IMR-90 (cell line): Measurements from ENCODE around the gene PPA2. TPM values are rescaled to one million over a fixed set of nuclear protein-coding genes. Genes with fewer than 3 reads are reported as not detected.

ENCODE experiments used
- ATAC-seq: fragments of 200-7000 bp; cut with Tn5 transposase; 2 replicates; pipeline ENCODE4 v1.9.1; 2020; ENCODE audit warnings: low read depth, mild to moderate bottlenecking, moderate library complexity
- BruUV-seq: library from RNA; stranded (reverse); fragments of 400-500 nt; replicated peaks from 2 replicates; lab custom pipeline; 2021; lab: Mats Ljungman, UMichigan
- CTCF ChIA-PET: fragments of 300-600 bp; formaldehyde crosslinking; extraction: SDS; loops from one replicate; lab custom pipeline; 2021; ENCODE audit warnings: antibody characterized with exemption; lab: Yijun Ruan, JAX
- POLR2A ChIA-PET: fragments of 300-600 bp; sonication (Branson Sonifier 250); formaldehyde crosslinking; loops from one replicate; lab custom pipeline; 2022; ENCODE audit warnings: antibody characterized with exemption; ENCODE audit not compliant: unreplicated experiment; lab: Charles Lee
- DNase-seq: peaks from one replicate; pipeline ENCODE4 v3.0.0; 2013
- H2AFZ ChIP-seq: replicated peaks from 2 replicates; pipeline ENCODE3; 2013; ENCODE audit warnings: low read length, mild to moderate bottlenecking; ENCODE audit not compliant: poor library complexity
- H2AK5ac ChIP-seq: 2 replicates; pipeline ENCODE4 v1.6.1; 2013; ENCODE audit warnings: low read depth, low read length, inconsistent platforms
- H2AK9ac ChIP-seq: replicated peaks from 2 replicates; pipeline ENCODE3; 2013; ENCODE audit warnings: mild to moderate bottlenecking, low read depth, low read length, moderate library complexity; ENCODE audit not compliant: poor library complexity
- H2BK120ac ChIP-seq: 2 replicates; pipeline ENCODE4 v1.6.1; 2013; ENCODE audit warnings: low read depth, low read length, inconsistent platforms
- H2BK15ac ChIP-seq: 3 replicates; pipeline ENCODE4 v1.6.1; 2013; ENCODE audit warnings: low read depth, low read length, inconsistent platforms
- H2BK20ac ChIP-seq: 2 replicates; pipeline ENCODE4 v1.6.1; 2013; ENCODE audit warnings: low read depth, mild to moderate bottlenecking, inconsistent platforms, low read length, moderate library complexity
- H2BK5ac ChIP-seq: 2 replicates; pipeline ENCODE4 v1.6.1; 2013; ENCODE audit warnings: mild to moderate bottlenecking, low read depth, low read length, inconsistent platforms; ENCODE audit not compliant: poor library complexity, severe bottlenecking
- H3K14ac ChIP-seq: replicated peaks from 2 replicates; pipeline ENCODE4 v1.6.1; 2013; ENCODE audit warnings: low read depth, low read length, inconsistent platforms
- H3K18ac ChIP-seq: 2 replicates; pipeline ENCODE4 v1.6.1; 2013; ENCODE audit warnings: low read depth, low read length, control low read depth
- H3K23ac ChIP-seq: 2 replicates; pipeline ENCODE4 v1.6.1; 2013; ENCODE audit warnings: low read depth, low read length, inconsistent platforms
- H3K27ac ChIP-seq: 2 replicates; pipeline ENCODE4 v1.5.1; 2013; ENCODE audit warnings: mild to moderate bottlenecking, control low read depth, low read length; ENCODE audit not compliant: insufficient read depth
- H3K27me3 ChIP-seq: 2 replicates; pipeline ENCODE4 v1.6.1; 2013; ENCODE audit warnings: low read length; ENCODE audit not compliant: control insufficient read depth, insufficient read depth
- H3K36me3 ChIP-seq: 2 replicates; pipeline ENCODE4 v1.6.1; 2013; ENCODE audit warnings: low read length, mixed read lengths; ENCODE audit not compliant: control insufficient read depth, insufficient read depth
- H3K4ac ChIP-seq: 2 replicates; pipeline ENCODE4 v1.6.1; 2013; ENCODE audit warnings: low read depth, low read length, inconsistent platforms
- H3K4me1 ChIP-seq: 2 replicates; pipeline ENCODE4 v1.6.1; 2013; ENCODE audit warnings: low read length, mixed read lengths; ENCODE audit not compliant: control insufficient read depth, insufficient read depth
- H3K4me2 ChIP-seq: 2 replicates; pipeline ENCODE4 v1.6.1; 2013; ENCODE audit warnings: low read depth, mild to moderate bottlenecking, control low read depth, low read length, moderate library complexity
- H3K4me3 ChIP-seq: 2 replicates; pipeline ENCODE4 v1.5.1; 2013; ENCODE audit warnings: low read depth, mild to moderate bottlenecking, control low read depth, low read length, moderate library complexity; ENCODE audit not compliant: insufficient read depth
- H3K56ac ChIP-seq: 2 replicates; pipeline ENCODE4 v1.6.1; 2013; ENCODE audit warnings: low read length, inconsistent platforms; ENCODE audit not compliant: insufficient read depth; ENCODE audit errors: extremely low read depth
- H3K79me1 ChIP-seq, 2 experiments: 2 replicates each; pipeline ENCODE4 v1.6.1; 2013; ENCODE audit warnings: low read length in 2 of 2, inconsistent platforms in 1 of 2, low read depth in 1 of 2
- H3K9ac ChIP-seq: 2 replicates; pipeline ENCODE4 v1.6.1; 2013; ENCODE audit warnings: low read depth, low read length, control low read depth
- H3K9me1 ChIP-seq: 2 replicates; pipeline ENCODE4 v1.6.1; 2013; ENCODE audit warnings: low read length, inconsistent platforms; ENCODE audit not compliant: insufficient read depth
- H3K9me3 ChIP-seq: 2 replicates; pipeline ENCODE4 v1.6.1; 2013; ENCODE audit warnings: low read length; ENCODE audit not compliant: control insufficient read depth, insufficient read depth
- H4K20me1 ChIP-seq: 2 replicates; pipeline ENCODE4 v1.6.1; 2013; ENCODE audit warnings: low read length, inconsistent platforms; ENCODE audit not compliant: insufficient read depth
- H4K5ac ChIP-seq: 2 replicates; pipeline ENCODE4 v1.6.1; 2013; ENCODE audit warnings: mild to moderate bottlenecking, low read depth, low read length, control low read depth
- H4K8ac ChIP-seq, 2 experiments: 2 replicates each; pipeline ENCODE4 v1.6.1; 2013; ENCODE audit warnings: low read depth in 2 of 2, low read length in 2 of 2, control low read depth in 1 of 2, inconsistent platforms in 1 of 2
- H4K91ac ChIP-seq: 2 replicates; pipeline ENCODE4 v1.6.1; 2013; ENCODE audit warnings: low read depth, low read length, inconsistent platforms; ENCODE audit not compliant: insufficient read depth
- BHLHE40 ChIP-seq: fragments of 150-350 bp; IDR thresholded peaks from 2 replicates; pipeline ENCODE4 v1.6.1; 2016; ENCODE audit warnings: mild to moderate bottlenecking, low read depth, low read length
- CTCF ChIP-seq: conservative IDR thresholded peaks from 2 replicates; pipeline ENCODE4 v1.5.1; 2012; ENCODE audit warnings: mild to moderate bottlenecking, low read depth, low read length, improper control_type of control experiment
- ELK1 ChIP-seq: fragments of 150-350 bp; IDR thresholded peaks from 2 replicates; pipeline ENCODE4 v1.6.1; 2016; ENCODE audit warnings: low read depth, mild to moderate bottlenecking, low read length, moderate library complexity, borderline replicate concordance
- FOS ChIP-seq: fragments of 150-350 bp; IDR thresholded peaks from 2 replicates; pipeline ENCODE4 v1.6.1; 2016; ENCODE audit warnings: low read depth, low read length
- NFE2L2 ChIP-seq: fragments of 150-350 bp; IDR thresholded peaks from 2 replicates; pipeline ENCODE4 v1.6.1; 2016; ENCODE audit warnings: low read depth, mild to moderate bottlenecking, low read length
- POLR2A ChIP-seq: IDR thresholded peaks from 2 replicates; pipeline ENCODE4 v1.6.1; 2012; ENCODE audit warnings: mild to moderate bottlenecking, low read depth, low read length
- RAD21 ChIP-seq: IDR thresholded peaks from 2 replicates; pipeline ENCODE4 v1.6.1; 2012; ENCODE audit warnings: low read length, improper control_type of control experiment
- SMC3 ChIP-seq: fragments of 150-350 bp; IDR thresholded peaks from 2 replicates; pipeline ENCODE4 v1.6.1; 2016; ENCODE audit warnings: low read depth, mild to moderate bottlenecking, antibody characterized with exemption, low read length, moderate library complexity
- WGBS, 2 experiments: methylation state at CpG; one replicate each; pipeline versions ENCODE4 v1.1.5 to v1.1.7; 2013; ENCODE audit warnings: missing lambda C conversion rate in 2 of 2; ENCODE audit not compliant: insufficient read length in 1 of 2; ENCODE audit errors: extremely low coverage in 2 of 2; 5-methylcytosine and 5-hydroxymethylcytosine counted together
- dilution Hi-C: fragments of 300-500 bp; cut with HindIII; formaldehyde crosslinking; loops from one replicate; pipeline ENCODE4 v1.14.3; 2018; ENCODE audit warnings: low sequenced_read_pairs; ENCODE audit not compliant: unreplicated experiment
- in situ Hi-C: fragments of 300-500 bp; cut with MboI; formaldehyde crosslinking; loops from 3 replicates; pipeline ENCODE4 v1.14.3; 2019; ENCODE audit warnings: low sequenced_read_pairs, inconsistent platforms, mixed read lengths
- intact Hi-C: fragments of 100-400 bp; cut with micrococcal nuclease; formaldehyde crosslinking; loops from 2 replicates; pipeline ENCODE4 v1.10.0; 2022
- polyA plus RNA-seq, 3 experiments: library from polyadenylated mRNA; depleted of rRNA; stranded (reverse); fragments of >200 nt; gene quantifications; 2 replicates each; pipeline ENCODE4 v1.2.3, GENCODE V29; 2012; ENCODE audit warnings: low replicate concordance in 1 of 3
- total RNA-seq: library from RNA; depleted of rRNA; stranded (reverse); fragments of >200 nt; gene quantifications from 2 replicates; pipeline ENCODE4 v1.2.3, GENCODE V29; 2012

The PPA2 gene
- total and polyA plus RNA-seq, 2 of the 4 experiments (the other 2 are of a cell fraction): 43.1 to 52.5 TPM

GRCh38 chr4:105351861-105352260, 122.0 kb downstream of the PPA2 start:
- Histone ChIP-seq H2BK15ac (no peak overlapping the region), H3K14ac (no peak overlapping the region), H2AK5ac (no peak overlapping the region), H3K23ac (no peak overlapping the region), H3K79me1 (no peaks in the 10 kb centered on the region), H4K5ac (no peak overlapping the region), H2AFZ (no peak overlapping the region), H3K36me3 (no peaks in the 10 kb centered on the region), H3K56ac (no peak overlapping the region), H4K20me1 (no peaks in the 10 kb centered on the region), H3K9me1 (no peaks in the 10 kb centered on the region), H2AK9ac (no peak overlapping the region), H3K4me1 (peaks cover 1% of the 10 kb centered on the region; the same call in 1 of the 2 replicates), H3K27ac (no peak overlapping the region), H3K9me3 (no peaks in the 10 kb centered on the region), H2BK5ac (no peak overlapping the region), H3K27me3 (no peaks in the 10 kb centered on the region), H3K4me3 (no peak overlapping the region), H2BK20ac (no peak overlapping the region), H3K4ac (no peak overlapping the region), H2BK120ac (no peak overlapping the region), H3K18ac (no peak overlapping the region), H3K9ac (no peak overlapping the region), H4K8ac (no peak overlapping the region), H3K4me2 (no peak overlapping the region), H4K91ac (no peak overlapping the region)
- BruUV-seq: no TSS peak
- POLR2A ChIA-PET: no interaction called here
- DNase-seq: no peak
- no CpG with 5 or more reads among the region's 2 CpGs for WGBS, 2 experiments
- CTCF ChIA-PET: no interaction called here
- TF ChIP-seq FOS (no peak), BHLHE40 (no peak), ELK1 (no peak), RAD21 (no peak), POLR2A (no peak), SMC3 (no peak), CTCF (no peak), NFE2L2 (no peak)
- in situ Hi-C loops (no loop called here), intact Hi-C loops (loop anchor here (5.0 kb wide), 1 partner anchor 50 kb away; no protein-coding TSS in a partner anchor), dilution Hi-C loops (no loop called here)
- no peak for ATAC-seq
